Glutamatergic neuron (in vitro differentiated cells): Measurements from ENCODE around the gene KBTBD7. TPM values are rescaled to one million over a fixed set of nuclear protein-coding genes. Genes with fewer than 3 reads are reported as not detected.

Experiments
- DNase-seq: peaks from one replicate; pipeline ENCODE4 v3.0.0; 2022
- H3K27ac Mint-ChIP-seq: one replicate; pipeline ENCODE4 v1.8.0; 2020; ENCODE audit warnings: mild to moderate bottlenecking, mixed read lengths, inconsistent platforms; ENCODE audit not compliant: unreplicated experiment
- H3K27me3 Mint-ChIP-seq: one replicate; pipeline ENCODE4 v1.8.0; 2020; ENCODE audit warnings: mild to moderate bottlenecking, moderate library complexity, mixed read lengths, inconsistent platforms; ENCODE audit not compliant: unreplicated experiment
- H3K36me3 Mint-ChIP-seq: one replicate; pipeline ENCODE4 v1.8.0; 2020; ENCODE audit warnings: mild to moderate bottlenecking, mixed read lengths, inconsistent platforms; ENCODE audit not compliant: unreplicated experiment
- H3K4me1 Mint-ChIP-seq: one replicate; pipeline ENCODE4 v1.8.0; 2020; ENCODE audit warnings: mild to moderate bottlenecking, low read depth, mixed read lengths, inconsistent platforms; ENCODE audit not compliant: unreplicated experiment
- H3K4me3 Mint-ChIP-seq: one replicate; pipeline ENCODE4 v1.8.0; 2020; ENCODE audit warnings: mild to moderate bottlenecking, mixed read lengths, inconsistent platforms; ENCODE audit not compliant: unreplicated experiment
- H3K9me3 Mint-ChIP-seq: one replicate; pipeline ENCODE4 v1.8.0; 2020; ENCODE audit warnings: mild to moderate bottlenecking, moderate library complexity, mixed read lengths, inconsistent platforms; ENCODE audit not compliant: unreplicated experiment
- total RNA-seq: library from RNA; stranded (reverse); fragmentation: NEBNext Ultra II Directional; extraction: Animal tissue kit (Norgen Biotek cat#: 25700); gene quantifications from one replicate; pipeline ENCODE4 v1.2.1, GENCODE V29; 2021; ENCODE audit not compliant: unreplicated experiment
- TF ChIP-seq, protein P1 (sequence below): fragments of 200-600 bp; sonication (generic); IDR thresholded peaks from one replicate; pipeline ENCODE4 v1.5.0; 2021; ENCODE audit not compliant: partially characterized antibody, unreplicated experiment

The KBTBD7 gene
- total RNA-seq, 1 donor from 2014 or later, result 7.2 TPM

DNA sequence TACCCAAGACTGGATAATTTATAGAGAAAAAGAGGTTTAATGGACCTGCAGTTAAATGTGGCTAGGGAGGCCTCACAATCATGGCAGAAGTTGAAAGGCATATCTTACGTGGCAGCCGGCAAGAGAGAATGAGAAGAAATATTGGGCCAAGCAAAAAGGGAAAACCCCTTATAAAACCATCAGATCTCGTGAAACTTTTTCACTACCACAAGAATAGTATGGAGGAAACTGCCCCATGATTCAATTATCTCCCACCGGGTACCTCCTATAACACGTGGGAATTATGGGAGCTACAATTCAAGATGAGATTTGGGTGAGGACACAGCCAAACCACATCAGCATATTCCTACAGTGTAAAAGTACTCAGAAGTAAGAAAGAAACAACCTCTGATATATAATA is 4.7 kb upstream of the KBTBD7 start:
- TF ChIP-seq, protein P1, sequence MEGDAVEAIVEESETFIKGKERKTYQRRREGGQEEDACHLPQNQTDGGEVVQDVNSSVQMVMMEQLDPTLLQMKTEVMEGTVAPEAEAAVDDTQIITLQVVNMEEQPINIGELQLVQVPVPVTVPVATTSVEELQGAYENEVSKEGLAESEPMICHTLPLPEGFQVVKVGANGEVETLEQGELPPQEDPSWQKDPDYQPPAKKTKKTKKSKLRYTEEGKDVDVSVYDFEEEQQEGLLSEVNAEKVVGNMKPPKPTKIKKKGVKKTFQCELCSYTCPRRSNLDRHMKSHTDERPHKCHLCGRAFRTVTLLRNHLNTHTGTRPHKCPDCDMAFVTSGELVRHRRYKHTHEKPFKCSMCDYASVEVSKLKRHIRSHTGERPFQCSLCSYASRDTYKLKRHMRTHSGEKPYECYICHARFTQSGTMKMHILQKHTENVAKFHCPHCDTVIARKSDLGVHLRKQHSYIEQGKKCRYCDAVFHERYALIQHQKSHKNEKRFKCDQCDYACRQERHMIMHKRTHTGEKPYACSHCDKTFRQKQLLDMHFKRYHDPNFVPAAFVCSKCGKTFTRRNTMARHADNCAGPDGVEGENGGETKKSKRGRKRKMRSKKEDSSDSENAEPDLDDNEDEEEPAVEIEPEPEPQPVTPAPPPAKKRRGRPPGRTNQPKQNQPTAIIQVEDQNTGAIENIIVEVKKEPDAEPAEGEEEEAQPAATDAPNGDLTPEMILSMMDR, result no peak
- H3K9me3 Mint-ChIP-seq, result peaks cover 3% of the 10 kb centered on the region
- H3K4me3 Mint-ChIP-seq, result no peak overlapping the region
- H3K27ac Mint-ChIP-seq, result no peak overlapping the region
- H3K27me3 Mint-ChIP-seq, result peaks cover 3% of the 10 kb centered on the region
- no peak for DNase-seq
- no peaks in the 10 kb centered on the region for H3K36me3 Mint-ChIP-seq
- peaks cover 2% of the 10 kb centered on the region for H3K4me1 Mint-ChIP-seq

DNA sequence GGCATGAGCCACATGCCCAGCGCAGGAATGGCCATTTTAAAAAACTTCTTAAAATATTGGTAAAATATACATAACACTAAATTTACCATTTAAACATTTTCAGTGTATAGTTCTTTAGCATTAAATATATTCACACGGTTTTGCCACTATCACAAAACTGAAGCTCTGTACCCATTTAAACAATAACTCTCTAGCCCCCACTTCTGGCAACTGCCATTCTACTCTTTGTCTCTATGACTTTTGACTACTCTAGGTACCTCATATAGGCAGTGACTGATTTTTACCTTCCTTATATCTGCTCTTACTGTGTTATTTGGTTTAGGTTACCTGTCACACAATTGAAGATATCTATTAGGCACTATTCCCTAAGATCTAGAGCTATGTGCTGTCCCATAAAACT is 2.3 kb upstream of the KBTBD7 start:
- Mint-ChIP-seq H3K36me3 (no peaks in the 10 kb centered on the region), H3K4me1 (peaks cover 6% of the 10 kb centered on the region), H3K9me3 (peaks cover 3% of the 10 kb centered on the region), H3K4me3 (no peak overlapping the region), H3K27ac (no peak overlapping the region), H3K27me3 (peaks cover 7% of the 10 kb centered on the region)
- TF ChIP-seq, protein P1, result no peak
- DNase-seq, result no peak

DNA sequence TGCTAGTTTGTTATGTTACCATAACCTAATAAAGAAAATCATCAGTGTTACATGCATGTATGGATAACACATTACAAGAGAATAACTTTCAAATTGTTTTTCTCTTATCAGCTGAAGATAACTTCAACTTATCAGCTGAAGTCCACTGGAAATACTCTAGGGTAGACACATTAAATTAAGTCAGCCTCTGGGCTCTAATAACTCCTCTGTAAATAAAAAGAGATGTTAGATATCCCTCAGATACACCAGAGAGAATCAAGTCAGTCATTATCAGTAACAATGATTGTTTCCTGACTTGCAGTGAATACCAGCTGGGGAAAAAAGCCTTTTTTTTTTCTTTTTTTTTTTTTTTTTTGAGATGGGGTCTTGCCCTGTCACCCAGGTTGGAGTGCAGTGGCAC is 1.6 kb upstream of the KBTBD7 start:
- Mint-ChIP-seq H3K27ac (no peak overlapping the region), H3K36me3 (no peaks in the 10 kb centered on the region), H3K4me3 (no peak overlapping the region), H3K9me3 (peaks cover 3% of the 10 kb centered on the region), H3K4me1 (peaks cover 7% of the 10 kb centered on the region), H3K27me3 (peaks cover 7% of the 10 kb centered on the region)
- TF ChIP-seq, protein P1, result no peak
- DNase-seq, result no peak

DNA sequence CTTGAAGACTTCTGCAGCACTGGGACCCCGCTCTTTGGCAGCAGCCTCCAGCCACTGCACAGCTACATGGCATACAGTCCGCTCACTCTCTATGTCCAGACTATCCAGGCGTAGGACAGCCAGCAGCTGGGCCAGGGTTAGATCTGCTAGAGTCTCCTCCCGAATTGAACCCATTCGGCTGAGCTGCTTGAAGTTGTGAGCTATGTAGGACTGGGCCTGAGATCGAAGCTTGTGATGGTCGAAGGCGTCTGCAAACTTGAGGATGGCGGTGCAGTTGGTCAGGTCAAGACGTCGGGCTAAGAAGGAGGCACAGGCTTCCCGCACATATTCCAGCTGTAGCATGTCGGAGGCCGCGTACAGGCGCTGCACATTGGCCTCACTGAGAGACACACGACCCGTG is 900 bp downstream of the KBTBD7 start:
- TF ChIP-seq, protein P1, result no peak
- H3K27ac Mint-ChIP-seq, result peak overlapping the region; percentile 95
- no peaks in the 10 kb centered on the region for H3K36me3 Mint-ChIP-seq
- H3K27me3 Mint-ChIP-seq, result peaks cover 7% of the 10 kb centered on the region
- peaks cover 8% of the 10 kb centered on the region for H3K4me1 Mint-ChIP-seq
- H3K9me3 Mint-ChIP-seq, result peaks cover 3% of the 10 kb centered on the region
- DNase-seq, result no peak
- H3K4me3 Mint-ChIP-seq, result peak overlapping the region; percentile 93

DNA sequence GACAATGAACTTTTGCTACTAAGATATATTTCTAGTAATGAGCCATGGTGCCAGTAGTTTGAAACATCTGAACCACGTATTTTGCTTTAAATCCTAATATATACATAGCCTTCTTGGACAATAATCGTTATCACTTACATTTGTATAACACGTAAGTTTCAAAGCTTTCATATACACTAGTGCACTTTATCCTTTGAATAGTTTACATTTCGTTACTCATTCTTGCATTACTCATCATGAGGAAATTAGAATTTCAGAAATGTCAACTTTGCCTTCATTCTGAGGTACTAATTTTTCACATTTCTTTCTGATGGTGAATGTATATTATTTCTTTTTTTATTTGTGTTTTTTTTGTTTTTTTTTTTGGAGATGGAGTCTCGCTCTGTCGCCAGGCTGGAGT is 5.8 kb downstream of the KBTBD7 start:
- DNase-seq, result no peak
- Mint-ChIP-seq H3K36me3 (no peaks in the 10 kb centered on the region), H3K4me1 (peaks cover 6% of the 10 kb centered on the region), H3K27ac (no peak overlapping the region), H3K9me3 (no peaks in the 10 kb centered on the region), H3K4me3 (no peak overlapping the region), H3K27me3 (peaks cover 2% of the 10 kb centered on the region)
- TF ChIP-seq, protein P1, result no peak
